ENCODE measurements around the gene RREB1.

DNA sequence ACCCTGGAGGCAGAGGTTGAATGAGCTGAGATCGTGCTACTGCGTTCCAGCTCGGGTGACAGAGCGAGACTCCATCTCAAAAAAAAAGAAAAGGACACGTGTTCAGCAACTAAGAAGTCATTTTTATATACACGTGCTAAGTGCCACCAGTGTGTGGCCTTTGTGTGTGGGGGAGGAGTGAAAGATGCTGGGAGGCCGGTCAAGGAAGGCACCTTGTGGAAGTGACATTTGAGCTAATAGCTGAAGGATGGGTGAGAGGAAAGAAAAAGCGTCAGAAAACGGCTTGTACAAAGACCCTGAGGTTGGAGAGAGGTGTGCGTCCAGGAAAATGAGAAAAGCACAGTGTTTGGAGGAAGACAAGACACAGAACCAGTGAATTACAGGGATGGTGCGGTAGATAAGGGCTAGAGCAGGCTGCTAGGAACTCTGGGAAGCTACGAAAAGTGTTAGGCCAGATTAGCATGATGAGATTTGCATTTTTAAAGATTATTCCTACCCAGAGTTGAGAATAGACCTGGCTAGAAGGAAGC is 11.6 kb downstream of the RREB1 start:
- TF ChIP-seq, protein P1, sequence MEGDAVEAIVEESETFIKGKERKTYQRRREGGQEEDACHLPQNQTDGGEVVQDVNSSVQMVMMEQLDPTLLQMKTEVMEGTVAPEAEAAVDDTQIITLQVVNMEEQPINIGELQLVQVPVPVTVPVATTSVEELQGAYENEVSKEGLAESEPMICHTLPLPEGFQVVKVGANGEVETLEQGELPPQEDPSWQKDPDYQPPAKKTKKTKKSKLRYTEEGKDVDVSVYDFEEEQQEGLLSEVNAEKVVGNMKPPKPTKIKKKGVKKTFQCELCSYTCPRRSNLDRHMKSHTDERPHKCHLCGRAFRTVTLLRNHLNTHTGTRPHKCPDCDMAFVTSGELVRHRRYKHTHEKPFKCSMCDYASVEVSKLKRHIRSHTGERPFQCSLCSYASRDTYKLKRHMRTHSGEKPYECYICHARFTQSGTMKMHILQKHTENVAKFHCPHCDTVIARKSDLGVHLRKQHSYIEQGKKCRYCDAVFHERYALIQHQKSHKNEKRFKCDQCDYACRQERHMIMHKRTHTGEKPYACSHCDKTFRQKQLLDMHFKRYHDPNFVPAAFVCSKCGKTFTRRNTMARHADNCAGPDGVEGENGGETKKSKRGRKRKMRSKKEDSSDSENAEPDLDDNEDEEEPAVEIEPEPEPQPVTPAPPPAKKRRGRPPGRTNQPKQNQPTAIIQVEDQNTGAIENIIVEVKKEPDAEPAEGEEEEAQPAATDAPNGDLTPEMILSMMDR (IDR thresholded peaks at IDR 0.05): no peak
- TF ChIP-seq POLR2A (IDR thresholded peaks at IDR 0.05): no peak

Measured in suprapubic skin (tissue), 3 donors.